A549 (cell line): ENCODE measurements around the gene STPG4. TPM values are rescaled to one million over a fixed set of nuclear protein-coding genes. Genes with fewer than 3 reads are reported as not detected.

Experiments used
- ATAC-seq, 2 experiments: fragments of 200-7000 bp in 1 of 2; fragments of >200 bp in 1 of 2; cut with Nextera tagmentation in 1 of 2; cut with Tn5 transposase in 1 of 2; 3 replicates each; pipeline versions ENCODE4 v1.8.0 to v1.9.1; 2018 to 2020; ENCODE audit warnings: mild to moderate bottlenecking in 1 of 2, moderate library complexity in 1 of 2
- CTCF ChIA-PET: fragments of 300-600 bp; sonication (Branson Sonifier 250); formaldehyde crosslinking; extraction: SDS; loops from one replicate; lab custom pipeline; 2021; ENCODE audit warnings: antibody characterized with exemption, inconsistent platforms; lab: Yijun Ruan, JAX
- POLR2A ChIA-PET: fragments of 350-600 bp; formaldehyde crosslinking; extraction: SDS; loops from one replicate; lab custom pipeline; 2021; ENCODE audit warnings: antibody characterized with exemption, inconsistent platforms; lab: Yijun Ruan, JAX
- DNase-seq, 2 experiments: peaks; one replicate each; pipeline versions ENCODE4 v3.0.0 to v3.0.0-alpha.2; 2011 to 2016; ENCODE audit warnings: low read depth in 1 of 2, low spot score in 1 of 2
- FAIRE-seq: peaks from 2 replicates; lab custom pipeline; 2011; peaks lifted over from hg19 to GRCh38; lab: Jason Lieb, UNC
- H3K27ac ChIP-seq, 2 experiments: fragments of >200 bp; sonication (Bioruptor Twin); formaldehyde crosslinking; 3 replicates each; pipeline ENCODE4 v1.5.1; 2016 to 2017
- H3K4me1 ChIP-seq: fragments of >200 bp; sonication (Bioruptor Twin); formaldehyde crosslinking; 3 replicates; pipeline ENCODE4 v1.6.1; 2016
- H3K4me2 ChIP-seq: fragments of >200 bp; sonication (Bioruptor Twin); formaldehyde crosslinking; 3 replicates; pipeline ENCODE4 v1.6.1; 2016
- H3K4me3 ChIP-seq: fragments of >200 bp; sonication (Bioruptor Twin); formaldehyde crosslinking; 3 replicates; pipeline ENCODE4 v1.5.1; 2016
- H3K9me3 ChIP-seq: fragments of >200 bp; sonication (Bioruptor Twin); formaldehyde crosslinking; 3 replicates; pipeline ENCODE4 v1.6.1; 2016
- EHF ChIP-seq: fragments of 250-450 bp; sonication (Bioruptor Pico); IDR thresholded peaks from 2 replicates; pipeline ENCODE4 v1.5.0; 2020; ENCODE audit warnings: mild to moderate bottlenecking
- EP300 ChIP-seq, 2 experiments: fragments of >200 bp; sonication (Bioruptor Twin); formaldehyde crosslinking; IDR thresholded peaks; 2 replicates in 1 of 2; 3 replicates in 1 of 2; pipeline ENCODE4 v1.6.1; 2016 to 2017
- HEYL ChIP-seq: fragments of 250-450 bp; sonication (Bioruptor Pico); IDR thresholded peaks from 2 replicates; pipeline ENCODE4 v1.8.0; 2021; ENCODE audit warnings: mild to moderate bottlenecking, moderate library complexity
- HOXA7 ChIP-seq: fragments of 250-450 bp; sonication (Bioruptor Pico); IDR thresholded peaks from 2 replicates; pipeline ENCODE4 v1.5.0; 2020; ENCODE audit warnings: mild to moderate bottlenecking, moderate library complexity
- JUN ChIP-seq, 2 experiments: fragments of >200 bp; sonication (Bioruptor Twin); formaldehyde crosslinking; IDR thresholded peaks; 2 replicates in 1 of 2; 3 replicates in 1 of 2; pipeline ENCODE4 v1.6.1; 2016 to 2017
- JUNB ChIP-seq: fragments of >200 bp; sonication (Bioruptor Twin); formaldehyde crosslinking; IDR thresholded peaks from 2 replicates; pipeline ENCODE4 v1.6.1; 2016
- MAFK ChIP-seq: fragments of 450-650 bp; IDR thresholded peaks from 2 replicates; pipeline ENCODE4 v1.6.1; 2014; ENCODE audit not compliant: partially characterized antibody
- NR3C1 ChIP-seq: fragments of >200 bp; sonication (Bioruptor Twin); formaldehyde crosslinking; IDR thresholded peaks from 3 replicates; pipeline ENCODE4 v1.6.1; 2017
- RARB ChIP-seq: fragments of 250-450 bp; sonication (Bioruptor Pico); IDR thresholded peaks from 2 replicates; pipeline ENCODE4 v1.8.0; 2021; ENCODE audit warnings: mild to moderate bottlenecking, moderate library complexity
- RFX5 ChIP-seq: fragments of 450-650 bp; IDR thresholded peaks from 2 replicates; pipeline ENCODE4 v1.7.1; 2014; ENCODE audit warnings: antibody characterized with exemption, mild to moderate bottlenecking, moderate library complexity
- WGBS: methylation state at CpG from one replicate; pipeline ENCODE4 v1.1.6; 2017; ENCODE audit errors: missing lambda C conversion rate; 5-methylcytosine and 5-hydroxymethylcytosine counted together
- polyA plus RNA-seq, 4 experiments: library from polyadenylated mRNA; depleted of rRNA in 3 of 4; stranded (reverse); fragments of >200 nt; fragmentation: RNase III in 1 of 4; extraction: RNeasy Plus Mini Kit Qiagen cat#74134 plus additional on column Dnase treatment in 1 of 4; gene quantifications; 2 replicates in 3 of 4; 3 replicates in 1 of 4; pipeline ENCODE4 v1.2.3, GENCODE V29; 2011 to 2017
- TF ChIP-seq, protein P1 (sequence below): fragments of 200-600 bp; sonication (generic); IDR thresholded peaks from 2 replicates; pipeline ENCODE4 v1.6.1; 2016; ENCODE audit warnings: antibody characterized with exemption, mild to moderate bottlenecking, moderate library complexity

STPG4 gene
- polyA plus RNA-seq, 2 of the 4 experiments (the other 2 are of a cell fraction) = 0.05 to 0.13 TPM

DNA sequence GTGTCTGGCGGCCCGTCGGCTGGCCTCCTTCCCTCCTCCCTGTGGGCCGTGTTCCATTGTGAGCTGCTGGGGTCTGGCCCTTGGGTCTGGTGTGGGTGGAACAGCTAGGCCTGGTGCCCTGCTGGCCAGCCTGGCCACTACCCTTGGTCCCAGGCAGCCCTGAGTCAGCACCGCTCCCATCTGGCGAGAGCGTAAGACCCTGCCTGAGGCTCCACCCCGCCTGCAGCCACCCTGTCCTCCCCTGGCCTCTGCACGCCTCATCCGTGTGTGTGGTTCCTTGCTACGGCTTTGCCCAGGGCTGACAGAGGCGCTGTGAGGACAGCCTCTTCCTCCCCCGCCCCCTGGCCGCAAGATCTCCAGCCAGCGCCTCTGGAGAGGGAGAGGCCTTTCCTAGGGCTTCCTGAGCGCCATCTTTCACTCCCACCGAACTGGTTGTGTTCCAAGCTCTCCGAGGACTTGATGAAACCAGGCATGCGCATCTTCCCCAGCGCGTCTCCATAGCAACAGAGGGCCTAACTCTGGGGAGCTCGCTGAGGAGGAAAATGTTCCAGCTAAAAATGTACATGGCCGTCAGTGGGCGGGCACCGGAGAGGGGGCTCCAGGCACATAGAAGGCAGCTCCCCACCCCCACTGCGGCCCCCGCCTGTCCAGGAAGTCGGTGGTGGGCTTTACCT, 83.0 kb downstream of the STPG4 start:
- ChIA-PET CTCF (interaction anchor here (1.2 to 3.5 kb wide), 5 partner anchors 30 to 251 kb away, joined by 3 to 15 read pairs (median 5); no protein-coding TSS in a partner anchor), POLR2A (interaction anchor here (0.5 kb wide), 1 partner anchor 374 kb away, joined by 5 read pairs; no protein-coding TSS in a partner anchor)
- DNase-seq (peak in 1 of 2 experiments; percentile 46), ATAC-seq (no peak), FAIRE-seq (no peak)
- Histone ChIP-seq H3K4me1 (peaks cover 81% of the 10 kb centered on the region), H3K9me3 (no peaks in the 10 kb centered on the region), H3K4me3 (no peak overlapping the region), H3K27ac (peak overlapping the region; percentile 85 to 90), H3K4me2 (peak overlapping the region; percentile 77; the same call in 1 of the 3 replicates)
- TF ChIP-seq HEYL (no peak), MAFK (peak; percentile 4), HOXA7 (no peak)
- TF ChIP-seq, protein P1, sequence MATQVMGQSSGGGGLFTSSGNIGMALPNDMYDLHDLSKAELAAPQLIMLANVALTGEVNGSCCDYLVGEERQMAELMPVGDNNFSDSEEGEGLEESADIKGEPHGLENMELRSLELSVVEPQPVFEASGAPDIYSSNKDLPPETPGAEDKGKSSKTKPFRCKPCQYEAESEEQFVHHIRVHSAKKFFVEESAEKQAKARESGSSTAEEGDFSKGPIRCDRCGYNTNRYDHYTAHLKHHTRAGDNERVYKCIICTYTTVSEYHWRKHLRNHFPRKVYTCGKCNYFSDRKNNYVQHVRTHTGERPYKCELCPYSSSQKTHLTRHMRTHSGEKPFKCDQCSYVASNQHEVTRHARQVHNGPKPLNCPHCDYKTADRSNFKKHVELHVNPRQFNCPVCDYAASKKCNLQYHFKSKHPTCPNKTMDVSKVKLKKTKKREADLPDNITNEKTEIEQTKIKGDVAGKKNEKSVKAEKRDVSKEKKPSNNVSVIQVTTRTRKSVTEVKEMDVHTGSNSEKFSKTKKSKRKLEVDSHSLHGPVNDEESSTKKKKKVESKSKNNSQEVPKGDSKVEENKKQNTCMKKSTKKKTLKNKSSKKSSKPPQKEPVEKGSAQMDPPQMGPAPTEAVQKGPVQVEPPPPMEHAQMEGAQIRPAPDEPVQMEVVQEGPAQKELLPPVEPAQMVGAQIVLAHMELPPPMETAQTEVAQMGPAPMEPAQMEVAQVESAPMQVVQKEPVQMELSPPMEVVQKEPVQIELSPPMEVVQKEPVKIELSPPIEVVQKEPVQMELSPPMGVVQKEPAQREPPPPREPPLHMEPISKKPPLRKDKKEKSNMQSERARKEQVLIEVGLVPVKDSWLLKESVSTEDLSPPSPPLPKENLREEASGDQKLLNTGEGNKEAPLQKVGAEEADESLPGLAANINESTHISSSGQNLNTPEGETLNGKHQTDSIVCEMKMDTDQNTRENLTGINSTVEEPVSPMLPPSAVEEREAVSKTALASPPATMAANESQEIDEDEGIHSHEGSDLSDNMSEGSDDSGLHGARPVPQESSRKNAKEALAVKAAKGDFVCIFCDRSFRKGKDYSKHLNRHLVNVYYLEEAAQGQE = no peak
- WGBS = 95% methylated on average over 28 of the region's 28 CpGs

- peak in 1 of 2 experiments; percentile 1; a peak in 1 of 6 replicates for ATAC-seq
- peak in 1 of 2 experiments; percentile 52 for DNase-seq
- ChIA-PET POLR2A (interaction anchor here (0.5 kb wide), 1 partner anchor 373 kb away, joined by 5 read pairs; no protein-coding TSS in a partner anchor), CTCF (interaction anchor here (0.6 to 3.3 kb wide), 7 partner anchors 27 to 317 kb away, joined by 3 to 13 read pairs (median 4); no protein-coding TSS in a partner anchor)
- H3K4me1 ChIP-seq = peaks cover 76% of the 10 kb centered on the region
- no peaks in the 10 kb centered on the region for H3K9me3 ChIP-seq
- H3K27ac ChIP-seq = peak overlapping the region; percentile 85 to 90
- WGBS = 69% methylated on average over 15 of the region's 15 CpGs
- H3K4me2 ChIP-seq = peak overlapping the region; percentile 77; the same call in 2 of the 3 replicates
- TF ChIP-seq JUNB (no peak), EP300 (IDR thresholded peaks at IDR 0.05) (no peak), NR3C1 (no peak), RARB (CRISPR knock-in tag) (no peak), RFX5 (no peak)
- H3K4me3 ChIP-seq = no peak overlapping the region
- FAIRE-seq = no peak
Measured at GRCh38 chr2:47070920-47071824, 83.9 kb downstream of the STPG4 start.

GRCh38 chr2:47070155-47070919, 84.8 kb downstream of the STPG4 start:
- no peaks in the 10 kb centered on the region for H3K9me3 ChIP-seq
- ATAC-seq (peak; percentile 20 to 49; a peak in 5 of 6 replicates), FAIRE-seq (no peak), DNase-seq (no peak)
- 82% methylated on average over 13 of the region's 13 CpGs for WGBS
- ChIA-PET CTCF (interaction anchor here (0.6 to 3.3 kb wide), 9 partner anchors 14 to 432 kb away, joined by 3 to 13 read pairs (median 4); no protein-coding TSS in a partner anchor), POLR2A (interaction anchor here (1.3 kb wide), 1 partner anchor 28 kb away, joined by 6 read pairs; no protein-coding TSS in a partner anchor)
- no peak overlapping the region for H3K4me3 ChIP-seq
- H3K4me2 ChIP-seq = peak overlapping the region; percentile 77
- peak overlapping the region; percentile 85 to 90 for H3K27ac ChIP-seq
- peaks cover 76% of the 10 kb centered on the region for H3K4me1 ChIP-seq
- TF ChIP-seq JUN (IDR thresholded peaks at IDR 0.05) = 0 out of 5 replicates have a peak, but pooled peaks of 1 of the 2 experiments have one; percentile 14
- TF ChIP-seq EHF = no peak
